ENCODE results near the gene CCDC34. TPM values are rescaled to one million over a fixed set of nuclear protein-coding genes. Genes with fewer than 3 reads are reported as not detected.

Gene CCDC34
- total RNA-seq, 1 donor: 3.5 TPM

DNA sequence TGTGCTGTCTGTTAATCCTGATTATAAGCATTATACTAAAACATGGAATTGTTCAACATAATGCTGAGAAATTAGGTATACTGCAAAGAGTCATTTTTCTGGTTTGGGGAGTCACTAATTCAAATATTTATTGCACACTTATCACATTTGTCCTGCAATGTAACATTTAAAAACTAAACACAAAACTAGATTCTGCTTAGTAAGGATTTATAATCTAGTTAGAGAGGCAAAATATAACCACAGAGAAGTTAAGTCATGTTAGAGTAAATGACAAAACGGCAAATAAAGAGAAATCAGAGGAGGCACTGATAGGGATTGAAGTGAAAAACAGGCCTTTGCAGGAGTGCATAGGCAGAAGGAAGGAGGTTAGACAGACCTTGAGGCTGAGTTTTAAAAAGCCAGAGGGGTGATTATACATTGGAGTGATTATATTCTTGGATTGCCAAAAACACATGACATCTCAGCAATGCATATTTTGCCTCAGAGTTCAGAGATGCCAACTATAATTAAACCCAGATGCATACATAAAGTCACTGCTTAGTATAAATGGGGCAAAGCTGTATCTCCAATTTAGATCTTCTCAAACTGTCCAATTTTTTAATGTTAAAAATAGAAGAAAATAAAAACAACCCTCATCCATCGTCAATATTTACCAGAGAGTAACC is 49.7 kb downstream of the CCDC34 start:
- no peak for DNase-seq (ENCODE audit: low read depth)
- H3K4me3 ChIP-seq (ENCODE audit: low read depth, low read length): no peak overlapping the region
- TF ChIP-seq, protein P1, sequence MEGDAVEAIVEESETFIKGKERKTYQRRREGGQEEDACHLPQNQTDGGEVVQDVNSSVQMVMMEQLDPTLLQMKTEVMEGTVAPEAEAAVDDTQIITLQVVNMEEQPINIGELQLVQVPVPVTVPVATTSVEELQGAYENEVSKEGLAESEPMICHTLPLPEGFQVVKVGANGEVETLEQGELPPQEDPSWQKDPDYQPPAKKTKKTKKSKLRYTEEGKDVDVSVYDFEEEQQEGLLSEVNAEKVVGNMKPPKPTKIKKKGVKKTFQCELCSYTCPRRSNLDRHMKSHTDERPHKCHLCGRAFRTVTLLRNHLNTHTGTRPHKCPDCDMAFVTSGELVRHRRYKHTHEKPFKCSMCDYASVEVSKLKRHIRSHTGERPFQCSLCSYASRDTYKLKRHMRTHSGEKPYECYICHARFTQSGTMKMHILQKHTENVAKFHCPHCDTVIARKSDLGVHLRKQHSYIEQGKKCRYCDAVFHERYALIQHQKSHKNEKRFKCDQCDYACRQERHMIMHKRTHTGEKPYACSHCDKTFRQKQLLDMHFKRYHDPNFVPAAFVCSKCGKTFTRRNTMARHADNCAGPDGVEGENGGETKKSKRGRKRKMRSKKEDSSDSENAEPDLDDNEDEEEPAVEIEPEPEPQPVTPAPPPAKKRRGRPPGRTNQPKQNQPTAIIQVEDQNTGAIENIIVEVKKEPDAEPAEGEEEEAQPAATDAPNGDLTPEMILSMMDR (IDR thresholded peaks at IDR 0.05; ENCODE audit: insufficient read depth, low read depth, low read length): no peak

DNA sequence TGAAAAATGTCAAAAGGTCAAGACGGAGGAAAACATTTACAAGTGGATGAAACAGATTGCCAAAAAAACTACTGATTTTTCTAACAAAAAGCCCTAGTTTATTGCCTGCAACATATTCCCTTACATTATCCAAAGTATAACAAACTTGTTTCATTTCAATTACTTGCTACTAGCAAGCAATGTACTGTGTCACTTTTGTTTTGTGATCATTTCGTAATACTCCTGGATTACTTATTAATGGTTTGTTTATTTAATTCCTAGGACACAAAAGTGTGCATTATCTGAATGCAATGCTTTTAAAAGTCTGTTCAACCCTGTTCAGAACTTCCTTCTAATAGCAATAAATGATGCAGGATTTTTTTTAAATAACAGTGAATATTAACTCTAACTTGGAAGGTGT is 50.9 kb downstream of the CCDC34 start:
- TF ChIP-seq, protein P1 (IDR thresholded peaks at IDR 0.05; ENCODE audit: insufficient read depth, low read depth, low read length): no peak
- H3K4me3 ChIP-seq (ENCODE audit: low read depth, low read length): no peak overlapping the region
- peak; percentile 32 for DNase-seq (ENCODE audit: low read depth)

DNA sequence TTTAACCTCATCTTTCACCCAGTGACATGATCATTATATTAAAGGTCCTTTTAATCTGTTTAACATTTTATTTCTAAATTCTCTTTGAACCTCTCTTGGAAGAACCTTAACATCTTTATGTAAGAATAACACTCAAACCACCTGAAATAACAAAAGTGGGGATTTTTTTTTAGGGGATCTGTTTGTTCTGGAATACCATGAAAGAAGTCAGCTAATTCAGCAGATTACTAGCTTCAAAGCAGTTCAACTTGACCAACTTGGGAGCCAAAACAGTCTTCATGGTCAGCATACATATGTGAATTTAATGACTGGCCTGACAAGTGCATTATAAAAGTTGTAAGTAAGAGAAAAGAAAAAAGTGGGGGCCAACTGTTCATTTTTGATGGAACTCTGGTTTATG is 52.3 kb downstream of the CCDC34 start:
- no peak for DNase-seq (ENCODE audit: low read depth)
- TF ChIP-seq, protein P1 (IDR thresholded peaks at IDR 0.05; ENCODE audit: insufficient read depth, low read depth, low read length): no peak
- no peak overlapping the region for H3K4me3 ChIP-seq (ENCODE audit: low read depth, low read length)

DNA sequence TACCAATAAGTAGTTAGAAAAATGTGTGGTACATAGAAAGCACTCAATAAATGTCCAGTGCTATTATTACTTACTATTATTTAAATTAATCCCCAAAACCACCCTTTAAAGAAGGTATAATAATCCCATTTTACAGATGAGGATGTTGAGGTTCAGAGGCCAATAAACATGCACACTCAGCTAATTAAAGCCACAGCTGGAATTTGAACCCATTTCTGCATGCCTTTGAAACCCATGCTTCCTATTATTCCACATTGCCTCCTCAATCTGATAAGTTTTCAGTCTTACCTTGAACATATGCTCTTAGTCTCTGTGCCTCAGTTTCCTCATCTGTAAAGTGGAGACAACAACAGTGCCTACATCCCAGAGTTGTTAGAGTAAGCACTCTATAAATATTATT is 52.8 kb downstream of the CCDC34 start:
- TF ChIP-seq, protein P1 (IDR thresholded peaks at IDR 0.05; ENCODE audit: insufficient read depth, low read depth, low read length): no peak
- DNase-seq (ENCODE audit: low read depth): no peak
- H3K4me3 ChIP-seq (ENCODE audit: low read depth, low read length): no peak overlapping the region

DNA sequence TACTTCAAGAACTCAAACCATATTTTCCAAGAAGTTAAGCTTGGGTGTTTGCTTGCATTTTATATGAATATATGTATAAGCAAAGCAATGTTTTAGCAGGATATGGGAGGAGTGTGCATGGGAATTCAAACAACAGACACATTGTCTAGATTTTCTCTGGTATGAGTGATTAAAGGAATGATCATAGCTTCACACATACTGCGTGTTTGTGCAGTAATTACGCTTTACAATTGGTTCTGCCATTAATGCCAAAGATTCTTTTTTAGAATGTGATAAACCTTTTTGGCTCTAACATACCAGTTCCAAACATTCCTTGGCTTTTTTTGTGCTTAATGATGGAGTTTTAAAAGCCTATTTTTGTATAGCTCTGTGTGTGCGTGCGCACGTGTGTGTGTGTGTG is 54.0 kb downstream of the CCDC34 start:
- H3K4me3 ChIP-seq (ENCODE audit: low read depth, low read length): no peak overlapping the region
- TF ChIP-seq, protein P1 (IDR thresholded peaks at IDR 0.05; ENCODE audit: insufficient read depth, low read depth, low read length): no peak
- DNase-seq (ENCODE audit: low read depth): no peak

DNA sequence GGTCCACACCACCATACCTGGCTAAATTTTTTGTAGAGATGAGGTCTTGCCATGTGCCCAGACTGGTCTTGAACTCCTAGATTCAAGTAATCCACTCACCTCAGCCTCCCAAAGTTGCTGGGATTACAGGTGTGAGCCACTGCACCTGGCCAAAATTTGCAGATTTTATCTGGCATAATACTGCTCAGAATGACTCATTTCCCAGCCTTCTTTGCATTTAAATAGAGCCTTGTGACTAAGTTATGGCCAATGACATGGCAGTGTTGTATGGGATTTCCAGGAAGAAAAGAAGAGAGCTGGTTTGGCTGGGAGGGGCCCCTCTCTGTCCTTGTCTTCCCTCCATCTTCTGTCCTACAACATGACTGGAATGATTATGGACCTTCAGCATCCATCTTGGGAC is 55.8 kb downstream of the CCDC34 start:
- TF ChIP-seq, protein P1 (IDR thresholded peaks at IDR 0.05; ENCODE audit: insufficient read depth, low read depth, low read length): no peak
- H3K4me3 ChIP-seq (ENCODE audit: low read depth, low read length): no peak overlapping the region
- no peak for DNase-seq (ENCODE audit: low read depth)

DNA sequence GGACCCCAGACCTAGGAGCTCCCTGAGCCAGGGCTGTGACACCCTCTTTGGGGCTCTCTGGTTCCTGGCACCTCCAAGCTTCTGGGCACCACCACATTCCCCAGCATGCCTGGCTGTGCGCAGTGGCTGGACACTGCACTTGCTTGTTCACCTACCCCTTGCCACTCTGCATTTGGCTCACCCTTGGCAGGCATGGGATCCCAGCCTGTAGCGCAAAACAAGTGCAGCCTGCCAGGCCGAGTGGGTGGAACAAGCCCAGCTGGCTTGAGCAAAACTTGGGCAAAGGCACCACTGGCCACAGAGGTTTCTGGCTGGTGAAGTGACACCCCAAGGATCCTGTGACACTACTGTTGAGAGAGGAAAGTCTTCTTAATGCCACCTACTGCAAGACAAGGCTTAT is 57.3 kb downstream of the CCDC34 start:
- no peak overlapping the region for H3K4me3 ChIP-seq (ENCODE audit: low read depth, low read length)
- DNase-seq (ENCODE audit: low read depth): no peak
- TF ChIP-seq, protein P1 (IDR thresholded peaks at IDR 0.05; ENCODE audit: insufficient read depth, low read depth, low read length): no peak
